IMR-90 (cell line): Measurements from ENCODE around the gene TMEM63B. TPM values are rescaled to one million over a fixed set of nuclear protein-coding genes. Genes with fewer than 3 reads are reported as not detected.

Experiments used
- ATAC-seq: fragments of 200-7000 bp; cut with Tn5 transposase; 2 replicates; pipeline ENCODE4 v1.9.1; 2020; ENCODE audit warnings: low read depth, mild to moderate bottlenecking, moderate library complexity
- BruUV-seq: library from RNA; stranded (reverse); fragments of 400-500 nt; replicated peaks from 2 replicates; lab custom pipeline; 2021; lab: Mats Ljungman, UMichigan
- CTCF ChIA-PET: fragments of 300-600 bp; formaldehyde crosslinking; extraction: SDS; loops from one replicate; lab custom pipeline; 2021; ENCODE audit warnings: antibody characterized with exemption; lab: Yijun Ruan, JAX
- POLR2A ChIA-PET: fragments of 300-600 bp; sonication (Branson Sonifier 250); formaldehyde crosslinking; loops from one replicate; lab custom pipeline; 2022; ENCODE audit warnings: antibody characterized with exemption; ENCODE audit not compliant: unreplicated experiment; lab: Charles Lee
- DNase-seq: peaks from one replicate; pipeline ENCODE4 v3.0.0; 2013
- H2AFZ ChIP-seq: replicated peaks from 2 replicates; pipeline ENCODE3; 2013; ENCODE audit warnings: low read length, mild to moderate bottlenecking; ENCODE audit not compliant: poor library complexity
- H2AK5ac ChIP-seq: 2 replicates; pipeline ENCODE4 v1.6.1; 2013; ENCODE audit warnings: low read depth, low read length, inconsistent platforms
- H2AK9ac ChIP-seq: replicated peaks from 2 replicates; pipeline ENCODE3; 2013; ENCODE audit warnings: mild to moderate bottlenecking, low read depth, low read length, moderate library complexity; ENCODE audit not compliant: poor library complexity
- H2BK120ac ChIP-seq: 2 replicates; pipeline ENCODE4 v1.6.1; 2013; ENCODE audit warnings: low read depth, low read length, inconsistent platforms
- H2BK15ac ChIP-seq: 3 replicates; pipeline ENCODE4 v1.6.1; 2013; ENCODE audit warnings: low read depth, low read length, inconsistent platforms
- H2BK20ac ChIP-seq: 2 replicates; pipeline ENCODE4 v1.6.1; 2013; ENCODE audit warnings: low read depth, mild to moderate bottlenecking, inconsistent platforms, low read length, moderate library complexity
- H2BK5ac ChIP-seq: 2 replicates; pipeline ENCODE4 v1.6.1; 2013; ENCODE audit warnings: mild to moderate bottlenecking, low read depth, low read length, inconsistent platforms; ENCODE audit not compliant: poor library complexity, severe bottlenecking
- H3K14ac ChIP-seq: replicated peaks from 2 replicates; pipeline ENCODE4 v1.6.1; 2013; ENCODE audit warnings: low read depth, low read length, inconsistent platforms
- H3K18ac ChIP-seq: 2 replicates; pipeline ENCODE4 v1.6.1; 2013; ENCODE audit warnings: low read depth, low read length, control low read depth
- H3K23ac ChIP-seq: 2 replicates; pipeline ENCODE4 v1.6.1; 2013; ENCODE audit warnings: low read depth, low read length, inconsistent platforms
- H3K27ac ChIP-seq: 2 replicates; pipeline ENCODE4 v1.5.1; 2013; ENCODE audit warnings: mild to moderate bottlenecking, control low read depth, low read length; ENCODE audit not compliant: insufficient read depth
- H3K27me3 ChIP-seq: 2 replicates; pipeline ENCODE4 v1.6.1; 2013; ENCODE audit warnings: low read length; ENCODE audit not compliant: control insufficient read depth, insufficient read depth
- H3K36me3 ChIP-seq: 2 replicates; pipeline ENCODE4 v1.6.1; 2013; ENCODE audit warnings: low read length, mixed read lengths; ENCODE audit not compliant: control insufficient read depth, insufficient read depth
- H3K4ac ChIP-seq: 2 replicates; pipeline ENCODE4 v1.6.1; 2013; ENCODE audit warnings: low read depth, low read length, inconsistent platforms
- H3K4me1 ChIP-seq: 2 replicates; pipeline ENCODE4 v1.6.1; 2013; ENCODE audit warnings: low read length, mixed read lengths; ENCODE audit not compliant: control insufficient read depth, insufficient read depth
- H3K4me2 ChIP-seq: 2 replicates; pipeline ENCODE4 v1.6.1; 2013; ENCODE audit warnings: low read depth, mild to moderate bottlenecking, control low read depth, low read length, moderate library complexity
- H3K4me3 ChIP-seq: 2 replicates; pipeline ENCODE4 v1.5.1; 2013; ENCODE audit warnings: low read depth, mild to moderate bottlenecking, control low read depth, low read length, moderate library complexity; ENCODE audit not compliant: insufficient read depth
- H3K56ac ChIP-seq: 2 replicates; pipeline ENCODE4 v1.6.1; 2013; ENCODE audit warnings: low read length, inconsistent platforms; ENCODE audit not compliant: insufficient read depth; ENCODE audit errors: extremely low read depth
- H3K79me1 ChIP-seq, 2 experiments: 2 replicates each; pipeline ENCODE4 v1.6.1; 2013; ENCODE audit warnings: low read length in 2 of 2, inconsistent platforms in 1 of 2, low read depth in 1 of 2
- H3K9ac ChIP-seq: 2 replicates; pipeline ENCODE4 v1.6.1; 2013; ENCODE audit warnings: low read depth, low read length, control low read depth
- H3K9me1 ChIP-seq: 2 replicates; pipeline ENCODE4 v1.6.1; 2013; ENCODE audit warnings: low read length, inconsistent platforms; ENCODE audit not compliant: insufficient read depth
- H3K9me3 ChIP-seq: 2 replicates; pipeline ENCODE4 v1.6.1; 2013; ENCODE audit warnings: low read length; ENCODE audit not compliant: control insufficient read depth, insufficient read depth
- H4K20me1 ChIP-seq: 2 replicates; pipeline ENCODE4 v1.6.1; 2013; ENCODE audit warnings: low read length, inconsistent platforms; ENCODE audit not compliant: insufficient read depth
- H4K5ac ChIP-seq: 2 replicates; pipeline ENCODE4 v1.6.1; 2013; ENCODE audit warnings: mild to moderate bottlenecking, low read depth, low read length, control low read depth
- H4K8ac ChIP-seq, 2 experiments: 2 replicates each; pipeline ENCODE4 v1.6.1; 2013; ENCODE audit warnings: low read depth in 2 of 2, low read length in 2 of 2, control low read depth in 1 of 2, inconsistent platforms in 1 of 2
- H4K91ac ChIP-seq: 2 replicates; pipeline ENCODE4 v1.6.1; 2013; ENCODE audit warnings: low read depth, low read length, inconsistent platforms; ENCODE audit not compliant: insufficient read depth
- BHLHE40 ChIP-seq: fragments of 150-350 bp; IDR thresholded peaks from 2 replicates; pipeline ENCODE4 v1.6.1; 2016; ENCODE audit warnings: mild to moderate bottlenecking, low read depth, low read length
- CEBPB ChIP-seq: IDR thresholded peaks from 2 replicates; pipeline ENCODE4 v1.6.1; 2012; ENCODE audit warnings: low read depth, low read length, improper control_type of control experiment
- CHD1 ChIP-seq: IDR thresholded peaks from 2 replicates; pipeline ENCODE4 v1.6.1; 2012; ENCODE audit warnings: low read depth, low read length, improper control_type of control experiment
- FOS ChIP-seq: fragments of 150-350 bp; IDR thresholded peaks from 2 replicates; pipeline ENCODE4 v1.6.1; 2016; ENCODE audit warnings: low read depth, low read length
- MXI1 ChIP-seq: IDR thresholded peaks from 2 replicates; pipeline ENCODE4 v1.6.1; 2012; ENCODE audit warnings: low read depth, mild to moderate bottlenecking, low read length, moderate library complexity, borderline replicate concordance
- NFE2L2 ChIP-seq: fragments of 150-350 bp; IDR thresholded peaks from 2 replicates; pipeline ENCODE4 v1.6.1; 2016; ENCODE audit warnings: low read depth, mild to moderate bottlenecking, low read length
- POLR2A ChIP-seq: IDR thresholded peaks from 2 replicates; pipeline ENCODE4 v1.6.1; 2012; ENCODE audit warnings: mild to moderate bottlenecking, low read depth, low read length
- RAD21 ChIP-seq: IDR thresholded peaks from 2 replicates; pipeline ENCODE4 v1.6.1; 2012; ENCODE audit warnings: low read length, improper control_type of control experiment
- RCOR1 ChIP-seq: IDR thresholded peaks from 2 replicates; pipeline ENCODE4 v1.6.1; 2012; ENCODE audit warnings: mild to moderate bottlenecking, low read length, improper control_type of control experiment; ENCODE audit not compliant: insufficient replicate concordance
- USF2 ChIP-seq: fragments of 150-350 bp; IDR thresholded peaks from 2 replicates; pipeline ENCODE4 v1.6.1; 2017; ENCODE audit warnings: mild to moderate bottlenecking, antibody characterized with exemption, low read length, low read depth
- WGBS, 2 experiments: methylation state at CpG; one replicate each; pipeline versions ENCODE4 v1.1.5 to v1.1.7; 2013; ENCODE audit warnings: missing lambda C conversion rate in 2 of 2; ENCODE audit not compliant: insufficient read length in 1 of 2; ENCODE audit errors: extremely low coverage in 2 of 2; 5-methylcytosine and 5-hydroxymethylcytosine counted together
- dilution Hi-C: fragments of 300-500 bp; cut with HindIII; formaldehyde crosslinking; loops from one replicate; pipeline ENCODE4 v1.14.3; 2018; ENCODE audit warnings: low sequenced_read_pairs; ENCODE audit not compliant: unreplicated experiment
- in situ Hi-C: fragments of 300-500 bp; cut with MboI; formaldehyde crosslinking; loops from 3 replicates; pipeline ENCODE4 v1.14.3; 2019; ENCODE audit warnings: low sequenced_read_pairs, inconsistent platforms, mixed read lengths
- intact Hi-C: fragments of 100-400 bp; cut with micrococcal nuclease; formaldehyde crosslinking; loops from 2 replicates; pipeline ENCODE4 v1.10.0; 2022
- polyA plus RNA-seq, 3 experiments: library from polyadenylated mRNA; depleted of rRNA; stranded (reverse); fragments of >200 nt; gene quantifications; 2 replicates each; pipeline ENCODE4 v1.2.3, GENCODE V29; 2012; ENCODE audit warnings: low replicate concordance in 1 of 3
- total RNA-seq: library from RNA; depleted of rRNA; stranded (reverse); fragments of >200 nt; gene quantifications from 2 replicates; pipeline ENCODE4 v1.2.3, GENCODE V29; 2012

TMEM63B gene
- total and polyA plus RNA-seq, 2 of the 4 experiments (the other 2 are of a cell fraction), result 12.2 to 42.6 TPM

- H3K18ac ChIP-seq, result peak overlapping the region; percentile 8
- peak overlapping the region; percentile 67 to 74; a peak in 2 of 4 replicates for H4K8ac ChIP-seq
- ATAC-seq (peak; percentile 54), DNase-seq (peak; percentile 82)
- dilution Hi-C loops, result no loop called here
- H4K91ac ChIP-seq, result peak overlapping the region; percentile 28; the same call in 1 of the 2 replicates
- peaks cover under 1% of the 10 kb centered on the region; the same call in 1 of the 2 replicates for H3K9me1 ChIP-seq
- H3K14ac ChIP-seq, result peak overlapping the region; percentile 87
- peaks cover 47% of the 10 kb centered on the region for H4K20me1 ChIP-seq
- BruUV-seq, result no TSS peak
- no peak overlapping the region for H4K5ac ChIP-seq
- H3K9me3 ChIP-seq, result no peaks in the 10 kb centered on the region
- H3K36me3 ChIP-seq, result no peaks in the 10 kb centered on the region
- peak overlapping the region; percentile 91 for H3K4ac ChIP-seq
- in situ Hi-C loops, result no loop called here
- H2AFZ ChIP-seq, result peak overlapping the region; percentile 90
- H2BK120ac ChIP-seq, result 0 out of 2 replicates have a peak overlapping the region, but pooled peaks have one; percentile 0
- intact Hi-C loops, result no loop called here
- H3K4me2 ChIP-seq, result peak overlapping the region; percentile 92
- TF ChIP-seq RAD21 (no peak), BHLHE40 (no peak), FOS (0 out of 2 replicates have a peak, but pooled peaks have one; percentile 24), USF2 (no peak), RCOR1 (no peak), CEBPB (no peak; the same call in 1 of the 2 replicates), MXI1 (no peak), NFE2L2 (no peak), POLR2A (peak; percentile 73; the same call in 1 of the 2 replicates), CHD1 (no peak; the same call in 1 of the 2 replicates)
- peak overlapping the region; percentile 32 for H3K56ac ChIP-seq
- H3K23ac ChIP-seq, result peak overlapping the region; percentile 37
- H2AK5ac ChIP-seq, result peak overlapping the region; percentile 74
- H3K27ac ChIP-seq, result peak overlapping the region; percentile 95
- peak overlapping the region; percentile 88 for H2BK5ac ChIP-seq
- peak overlapping the region; percentile 87 for H3K9ac ChIP-seq
- H3K4me1 ChIP-seq, result peaks cover 18% of the 10 kb centered on the region
- peaks cover 35 to 71% of the 10 kb centered on the region in 2 experiments for H3K79me1 ChIP-seq
- H2BK20ac ChIP-seq, result no peak overlapping the region
- H3K4me3 ChIP-seq, result peak overlapping the region; percentile 58
- ChIA-PET POLR2A (interaction anchor here (0.5 kb wide), 1 partner anchor 29 kb away, joined by 5 read pairs; no protein-coding TSS in a partner anchor), CTCF (interaction anchor here (0.6 kb wide), 1 partner anchor 47 kb away, joined by 5 read pairs; no protein-coding TSS in a partner anchor)
- H2BK15ac ChIP-seq, result no peak overlapping the region
- H2AK9ac ChIP-seq, result peak overlapping the region; percentile 96
- 0% methylated on average over 4 of the region's 31 CpGs; no CpG with 5 or more reads in 1 of the 2 experiments for WGBS, 2 experiments
- H3K27me3 ChIP-seq, result no peaks in the 10 kb centered on the region
Measured at GRCh38 chr6:44126320-44127149, 819 bp upstream of the TMEM63B start.
